Neutrophil (primary cell): ENCODE results near the gene FKRP.

Experiments
- H3K27ac ChIP-seq: fragments of 200-600 bp; sonication (generic); 2 replicates; pipeline ENCODE4 v1.5.1; 2016; ENCODE audit warnings: mild to moderate bottlenecking, moderate library complexity
- H3K27me3 ChIP-seq: fragments of 200-600 bp; sonication (generic); 2 replicates; pipeline ENCODE4 v1.6.0; 2016; ENCODE audit warnings: mild to moderate bottlenecking
- H3K36me3 ChIP-seq: fragments of 200-600 bp; sonication (generic); 2 replicates; pipeline ENCODE4 v1.5.1; 2017
- H3K4me1 ChIP-seq, 2 experiments: fragments of 200-600 bp in 1 of 2; sonication (generic) in 1 of 2; 1 replicate in 1 of 2; 2 replicates in 1 of 2; pipeline versions ENCODE4 v1.5.1 to v1.6.1; 2013 to 2016; ENCODE audit warnings: low read depth in 1 of 2, low read length in 1 of 2, mild to moderate bottlenecking in 1 of 2, moderate library complexity in 1 of 2; ENCODE audit not compliant: control insufficient read depth in 1 of 2, insufficient read depth in 1 of 2
- H3K4me3 ChIP-seq, 2 experiments: fragments of 200-600 bp in 1 of 2; sonication (generic) in 1 of 2; 1 replicate in 1 of 2; 2 replicates in 1 of 2; pipeline ENCODE4 v1.5.1; 2013 to 2016; ENCODE audit warnings: low read depth in 1 of 2, low read length in 1 of 2, mild to moderate bottlenecking in 1 of 2, moderate library complexity in 1 of 2
- H3K9me3 ChIP-seq: fragments of 200-600 bp; sonication (generic); 2 replicates; pipeline ENCODE4 v1.5.1; 2016
- TF ChIP-seq, protein P1 (sequence below): fragments of 200-600 bp; sonication (generic); IDR thresholded peaks from 2 replicates; pipeline ENCODE4 v1.5.1; 2016; ENCODE audit warnings: antibody characterized with exemption

The FKRP gene

DNA sequence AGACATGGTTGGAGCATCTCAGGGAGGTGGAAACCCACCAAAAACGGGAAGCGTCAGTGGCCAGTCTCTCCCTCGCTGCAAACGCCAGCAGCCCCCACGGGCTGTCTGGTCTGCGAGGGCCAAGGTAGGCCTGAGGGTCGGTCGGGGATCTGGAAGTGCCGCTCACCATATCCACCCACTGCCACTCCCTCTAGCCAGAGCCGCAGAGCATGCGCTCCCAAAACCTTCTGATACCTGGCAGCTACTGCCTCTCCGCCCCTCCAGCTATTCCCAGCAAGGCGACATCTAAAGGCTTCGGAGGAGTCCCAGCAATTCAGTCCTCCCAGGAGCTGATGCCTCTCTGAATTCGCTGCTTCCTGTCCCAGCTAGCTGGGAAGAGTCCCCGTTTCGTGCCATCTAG is 4.4 kb upstream of the FKRP start:
- H3K4me1 ChIP-seq = peaks cover 26 to 33% of the 10 kb centered on the region in 2 experiments
- no peaks in the 10 kb centered on the region for H3K27me3 ChIP-seq
- peaks cover 48% of the 10 kb centered on the region for H3K36me3 ChIP-seq
- TF ChIP-seq, protein P1, sequence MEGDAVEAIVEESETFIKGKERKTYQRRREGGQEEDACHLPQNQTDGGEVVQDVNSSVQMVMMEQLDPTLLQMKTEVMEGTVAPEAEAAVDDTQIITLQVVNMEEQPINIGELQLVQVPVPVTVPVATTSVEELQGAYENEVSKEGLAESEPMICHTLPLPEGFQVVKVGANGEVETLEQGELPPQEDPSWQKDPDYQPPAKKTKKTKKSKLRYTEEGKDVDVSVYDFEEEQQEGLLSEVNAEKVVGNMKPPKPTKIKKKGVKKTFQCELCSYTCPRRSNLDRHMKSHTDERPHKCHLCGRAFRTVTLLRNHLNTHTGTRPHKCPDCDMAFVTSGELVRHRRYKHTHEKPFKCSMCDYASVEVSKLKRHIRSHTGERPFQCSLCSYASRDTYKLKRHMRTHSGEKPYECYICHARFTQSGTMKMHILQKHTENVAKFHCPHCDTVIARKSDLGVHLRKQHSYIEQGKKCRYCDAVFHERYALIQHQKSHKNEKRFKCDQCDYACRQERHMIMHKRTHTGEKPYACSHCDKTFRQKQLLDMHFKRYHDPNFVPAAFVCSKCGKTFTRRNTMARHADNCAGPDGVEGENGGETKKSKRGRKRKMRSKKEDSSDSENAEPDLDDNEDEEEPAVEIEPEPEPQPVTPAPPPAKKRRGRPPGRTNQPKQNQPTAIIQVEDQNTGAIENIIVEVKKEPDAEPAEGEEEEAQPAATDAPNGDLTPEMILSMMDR = no peak
- no peak overlapping the region for H3K4me3 ChIP-seq
- H3K9me3 ChIP-seq = no peaks in the 10 kb centered on the region
- H3K27ac ChIP-seq = no peak overlapping the region

DNA sequence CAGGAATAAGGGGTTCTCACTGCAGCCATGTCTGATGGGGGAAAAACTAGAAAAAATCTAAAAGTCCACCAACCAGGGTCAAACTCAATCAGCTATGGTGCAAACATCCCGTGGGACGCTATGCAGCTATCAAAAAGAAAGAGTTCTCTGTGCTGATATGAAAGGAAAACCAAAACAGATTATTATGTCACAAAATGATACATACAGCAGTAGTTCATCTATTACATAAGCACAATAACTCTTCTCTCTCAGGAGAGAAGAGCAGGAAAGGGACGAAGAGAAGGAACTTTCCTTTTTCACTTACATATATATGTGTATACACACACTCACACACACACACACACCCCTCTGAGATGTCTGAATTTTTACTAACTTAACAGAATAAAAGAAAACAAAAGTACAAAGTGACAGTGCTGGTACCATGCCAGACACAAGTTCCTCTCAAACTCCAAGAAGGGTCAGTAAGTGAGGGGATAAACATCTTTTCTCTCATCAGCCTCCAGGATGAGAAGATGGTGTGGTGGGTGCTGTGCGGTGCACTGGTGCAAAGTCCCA is 2.9 kb upstream of the FKRP start:
- Histone ChIP-seq H3K27me3 (no peaks in the 10 kb centered on the region), H3K36me3 (peaks cover 32% of the 10 kb centered on the region), H3K27ac (peak overlapping the region; percentile 1), H3K9me3 (no peaks in the 10 kb centered on the region), H3K4me1 (peaks cover 33 to 35% of the 10 kb centered on the region in 2 experiments), H3K4me3 (no peak overlapping the region)
- TF ChIP-seq, protein P1 = no peak

DNA sequence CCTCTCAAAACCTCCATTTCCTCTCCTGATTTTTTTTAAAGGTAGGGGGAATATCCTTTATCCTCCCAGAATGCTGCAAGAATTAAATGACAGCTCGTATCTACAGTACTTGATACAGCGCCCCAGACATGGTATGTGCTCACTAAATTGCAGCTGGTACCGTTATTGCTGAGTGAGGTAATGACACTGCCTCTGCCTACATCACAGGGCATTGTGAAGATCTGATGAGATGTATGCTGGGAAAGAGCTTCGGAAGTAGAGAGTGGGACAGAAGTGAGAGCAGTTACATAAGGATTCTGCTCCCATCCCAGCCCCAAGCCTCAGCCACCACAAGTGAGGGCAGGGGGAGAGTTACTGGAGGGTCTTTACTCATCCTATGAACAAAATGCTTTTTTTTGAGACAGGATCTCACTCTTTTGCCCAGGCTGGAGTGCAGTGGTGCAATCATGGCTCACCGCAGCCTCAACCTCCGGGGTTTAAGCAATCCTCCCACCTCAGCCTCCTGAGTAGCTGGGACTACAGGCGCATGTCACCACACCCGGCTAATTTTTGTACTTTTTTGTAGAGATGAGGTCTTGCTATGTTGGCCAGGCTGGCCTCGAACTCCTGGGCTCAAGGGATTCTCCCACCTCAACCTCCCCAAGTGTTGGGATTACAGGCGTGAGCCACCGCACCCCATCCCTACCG is 1.7 kb upstream of the FKRP start:
- Histone ChIP-seq H3K9me3 (no peaks in the 10 kb centered on the region), H3K27ac (peak overlapping the region; percentile 46), H3K27me3 (no peaks in the 10 kb centered on the region), H3K4me3 (peak overlapping the region; percentile 95), H3K36me3 (peaks cover 21% of the 10 kb centered on the region), H3K4me1 (peaks cover 33 to 35% of the 10 kb centered on the region in 2 experiments)
- TF ChIP-seq, protein P1 = no peak

DNA sequence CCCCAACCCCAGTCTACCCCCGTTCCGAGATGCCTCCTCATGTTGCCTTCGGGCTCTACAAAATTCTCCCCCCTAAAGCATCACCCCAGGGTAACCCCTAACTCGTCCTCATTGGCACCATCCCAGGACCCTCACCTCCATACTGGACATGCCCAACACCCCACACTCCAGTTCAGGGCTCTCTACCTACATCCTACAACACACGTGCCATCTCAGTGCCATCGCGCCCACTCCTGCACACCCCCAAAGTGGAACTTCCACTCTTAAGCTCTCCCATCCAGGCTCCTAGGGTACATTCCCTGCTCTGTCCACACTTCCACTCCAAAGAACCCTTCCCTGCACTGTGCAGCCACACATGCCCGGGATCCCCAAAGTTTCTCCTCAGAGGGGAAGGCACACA is 827 bp upstream of the FKRP start:
- no peaks in the 10 kb centered on the region for H3K9me3 ChIP-seq
- H3K27me3 ChIP-seq = no peaks in the 10 kb centered on the region
- H3K27ac ChIP-seq = no peak overlapping the region
- H3K36me3 ChIP-seq = peaks cover 17% of the 10 kb centered on the region
- peaks cover 33 to 35% of the 10 kb centered on the region in 2 experiments for H3K4me1 ChIP-seq
- H3K4me3 ChIP-seq = peak overlapping the region; percentile 95
- TF ChIP-seq, protein P1 = no peak

DNA sequence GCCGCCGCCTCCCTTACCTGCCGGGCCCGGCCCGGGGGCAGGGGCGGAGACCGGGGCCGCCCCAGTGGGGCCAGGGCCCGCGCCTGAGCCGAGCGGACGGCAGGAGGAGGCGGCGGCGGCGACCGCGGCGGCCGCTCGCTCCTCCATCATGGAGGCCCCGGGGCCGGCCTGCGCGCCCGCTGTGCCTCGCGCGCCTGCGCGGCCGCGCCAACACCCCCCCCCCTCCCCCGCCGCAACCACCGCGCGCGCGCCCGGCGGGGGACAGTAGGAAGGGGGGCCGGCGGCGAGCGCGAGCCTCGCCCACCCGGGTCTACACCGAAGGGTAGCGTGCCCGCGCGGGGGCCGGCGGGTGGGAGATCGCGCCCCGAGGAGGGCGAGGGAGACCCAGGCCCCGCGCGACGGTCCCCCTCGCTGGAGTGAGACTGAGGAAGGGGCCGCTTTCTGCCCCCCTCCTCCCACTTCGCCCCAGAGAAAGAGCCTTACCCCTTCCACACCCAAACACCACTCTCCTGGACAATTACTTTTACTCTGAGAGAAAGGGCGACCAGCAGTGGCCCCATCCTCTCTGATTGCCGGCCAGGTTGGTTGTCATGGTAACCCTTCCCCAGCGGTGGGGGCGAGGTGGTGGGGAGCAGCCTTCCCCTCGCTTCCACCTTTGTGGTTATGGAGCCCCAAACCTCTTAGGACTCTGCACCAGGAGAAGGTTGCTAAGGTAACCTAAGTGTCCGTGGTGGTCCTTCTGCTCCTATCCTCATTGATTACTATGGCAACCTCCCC is 612 bp downstream of the FKRP start, which contains the start of gene STRN4:
Gene STRN4 (minus strand): TSS at position 170 of the 777 bp plus-strand sequence. CDS start 20 bp downstream, at position 150.
- TF ChIP-seq, protein P1 = no peak
- Histone ChIP-seq H3K9me3 (no peaks in the 10 kb centered on the region), H3K4me3 (peak within 1 kb of the TSS; percentile 95), H3K36me3 (peaks cover 11% of the 10 kb centered on the region), H3K4me1 (peaks cover 33 to 35% of the 10 kb centered on the region in 2 experiments), H3K27ac (peak within 1 kb of the TSS; percentile 69), H3K27me3 (no peaks in the 10 kb centered on the region)
